Left colon (tissue), 2 donors: ENCODE data around the gene PHF21A. TPM values are rescaled to one million over a fixed set of nuclear protein-coding genes. Genes with fewer than 3 reads are reported as not detected.
"Not testable (repeated sequence)": the region's sequence is repeated elsewhere in the genome, so short reads cannot be mapped to it uniquely, and the experiment has no call there.

Experiments used
- ATAC-seq: fragments of 200-7000 bp; cut with Tn5 transposase; one replicate; pipeline ENCODE4 v1.9.1; 2020; ENCODE audit warnings: mild to moderate bottlenecking, moderate library complexity
- DNase-seq, 2 donors: peaks; one replicate each; pipeline ENCODE4 v3.0.0-alpha.2; 2020
- intact Hi-C, 2 donors: fragments of 100-400 bp; cut with DNase I in 1 of 2; cut with micrococcal nuclease in 1 of 2; formaldehyde crosslinking; loops; one replicate each; pipeline versions ENCODE4 v1.11.2 to v1.14.0; 2022; cut with DNase I, micrococcal nuclease
- total RNA-seq, 2 donors: library from RNA; stranded (reverse); fragmentation: NEBNext Ultra II Directional; extraction: Animal tissue kit (Norgen Biotek cat#: 25700); gene quantifications; one replicate each; pipeline ENCODE4 v1.2.1, GENCODE V29; 2021
- donor health status: DM: no; HTN: no; CAD: no.
- donor health status: DM: yes; HTN: yes; CAD: no.

PHF21A gene
- total RNA-seq, 2 donors from 2014 or later, result 19.9 to 24.5 TPM

GRCh38 chr11:45902452-45903380, 218.5 kb downstream of the PHF21A start:
- ATAC-seq, result no peak
- no peak for DNase-seq
- intact Hi-C loops, result no loop called here

DNA sequence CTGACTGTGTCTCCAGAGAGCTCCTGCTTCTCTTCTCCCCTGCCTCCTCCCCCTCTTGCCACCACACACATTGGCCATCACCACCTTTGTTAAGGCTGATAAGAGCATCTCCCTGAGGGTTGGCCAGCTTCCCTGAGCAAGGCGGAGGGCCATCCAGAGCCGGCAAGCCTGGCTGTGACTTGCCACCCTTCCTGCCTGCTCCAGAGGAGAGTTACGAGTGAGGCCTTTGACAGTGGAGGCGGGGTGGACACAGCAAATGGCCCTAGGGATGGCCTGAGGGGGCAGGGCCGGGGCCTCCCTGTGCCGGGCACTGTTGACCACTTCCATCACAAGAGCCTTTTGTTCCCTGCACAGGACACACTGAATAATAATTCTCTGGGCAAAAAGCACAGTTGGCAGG, 219.6 kb downstream of the PHF21A start:
- DNase-seq (no peak), ATAC-seq (no peak)
- intact Hi-C loops, result no loop called here

DNA sequence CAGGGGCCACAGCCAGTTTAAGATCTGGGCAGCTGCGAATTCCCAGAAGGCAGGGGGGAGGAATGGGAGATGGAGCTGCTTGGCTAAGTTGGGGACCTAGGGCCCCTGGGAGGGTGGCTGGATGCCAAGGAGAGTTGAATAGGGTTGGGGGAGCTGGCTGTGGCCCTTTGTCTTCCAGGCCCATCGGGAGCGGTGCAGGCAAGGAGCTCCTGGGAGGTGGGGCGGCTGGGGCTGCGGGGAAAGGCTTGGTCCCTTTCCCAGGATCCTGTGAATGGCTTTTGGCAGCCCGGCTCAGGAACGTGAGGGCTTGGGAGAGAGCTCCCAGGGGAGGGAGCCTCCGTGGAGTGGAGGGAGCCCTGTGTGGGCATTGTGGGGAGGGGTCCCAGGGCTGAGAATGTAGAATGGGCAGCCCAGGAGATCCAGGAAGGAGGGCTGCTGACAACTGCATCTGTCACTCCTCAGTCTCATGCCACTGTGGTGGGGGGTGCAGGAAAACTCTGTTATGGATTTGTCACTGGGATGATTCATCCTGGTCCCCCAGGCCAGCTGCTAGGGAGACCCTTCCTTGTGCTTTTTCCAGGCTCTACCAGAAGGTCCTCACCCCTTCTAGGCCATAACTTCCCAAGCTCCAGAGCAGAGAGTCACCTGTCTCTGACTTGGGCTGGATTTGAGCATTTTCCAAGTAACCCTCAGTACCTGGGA, 220.2 kb downstream of the PHF21A start:
- DNase-seq (no peak), ATAC-seq (no peak)

GRCh38 chr11:45900175-45900800, 221.0 kb downstream of the PHF21A start:
- peak; percentile 3 for ATAC-seq
- intact Hi-C loops, DNase-seq: not testable (repeated sequence)

More for the DNA sequence above, 220.2 kb downstream of the PHF21A start:
- intact Hi-C loops, result no loop called here

DNA sequence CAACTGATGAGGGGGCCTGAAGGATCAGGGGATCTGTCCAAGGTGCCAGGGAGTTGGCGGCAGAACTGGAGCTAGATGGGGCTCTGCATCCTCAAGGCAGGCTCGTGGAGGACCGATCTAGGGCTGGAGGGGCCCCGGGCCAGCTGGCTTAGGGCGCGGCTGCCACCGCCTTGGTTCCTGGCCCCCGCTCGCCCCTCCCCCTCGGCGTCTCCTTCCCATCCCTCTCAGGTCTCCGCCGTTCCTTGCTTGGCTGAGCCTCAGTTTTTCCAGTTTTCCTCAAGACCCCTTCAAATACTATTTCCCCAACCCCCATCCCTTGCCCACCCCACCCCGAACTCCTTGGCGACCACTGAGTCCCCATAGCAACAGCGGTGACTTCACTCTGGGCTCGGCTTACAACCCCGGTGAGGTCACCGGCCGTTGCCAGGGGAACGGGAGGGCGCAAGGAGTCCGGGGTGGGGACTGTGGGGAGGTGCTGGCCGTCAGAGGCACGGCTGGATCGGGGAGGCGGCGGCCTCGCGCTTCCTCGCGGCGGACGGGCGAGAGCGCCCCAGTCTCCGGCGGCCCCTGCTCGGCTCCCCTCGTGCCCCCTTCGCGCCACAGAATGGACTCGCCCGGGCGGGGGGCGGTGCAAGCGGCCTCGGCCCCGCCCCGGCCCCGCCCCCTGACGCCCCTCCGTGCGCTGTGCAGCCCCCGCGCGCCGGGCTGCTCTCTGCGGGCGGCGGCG, 221.6 kb downstream of the PHF21A start:
- peak; percentile 75 for DNase-seq
- peak; percentile 70 for ATAC-seq
- intact Hi-C loops, result no loop called here

DNA sequence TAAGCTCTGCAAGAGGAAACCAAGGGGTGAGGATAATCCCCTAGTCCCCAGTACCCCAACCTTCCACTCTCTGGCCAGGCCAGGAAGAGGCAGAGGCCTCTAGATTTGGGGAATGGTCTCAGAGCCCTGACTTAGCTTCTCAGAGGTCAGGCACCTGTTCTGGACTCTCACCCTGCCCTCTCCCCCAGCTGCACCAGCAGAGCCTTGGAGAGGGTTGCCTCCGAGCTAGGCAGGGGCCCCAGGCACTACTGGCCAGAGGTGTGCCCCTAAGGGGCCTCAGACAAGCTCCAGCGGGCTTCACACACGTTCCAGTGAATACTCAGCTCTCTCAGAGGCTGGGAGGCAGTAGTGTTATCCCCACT, 222.2 kb downstream of the PHF21A start:
- intact Hi-C loops, result no loop called here
- DNase-seq, result no peak
- ATAC-seq, result no peak

GRCh38 chr11:45897556-45897955, 223.7 kb downstream of the PHF21A start:
- no peak for DNase-seq
- intact Hi-C loops, result no loop called here
- no peak for ATAC-seq

DNA sequence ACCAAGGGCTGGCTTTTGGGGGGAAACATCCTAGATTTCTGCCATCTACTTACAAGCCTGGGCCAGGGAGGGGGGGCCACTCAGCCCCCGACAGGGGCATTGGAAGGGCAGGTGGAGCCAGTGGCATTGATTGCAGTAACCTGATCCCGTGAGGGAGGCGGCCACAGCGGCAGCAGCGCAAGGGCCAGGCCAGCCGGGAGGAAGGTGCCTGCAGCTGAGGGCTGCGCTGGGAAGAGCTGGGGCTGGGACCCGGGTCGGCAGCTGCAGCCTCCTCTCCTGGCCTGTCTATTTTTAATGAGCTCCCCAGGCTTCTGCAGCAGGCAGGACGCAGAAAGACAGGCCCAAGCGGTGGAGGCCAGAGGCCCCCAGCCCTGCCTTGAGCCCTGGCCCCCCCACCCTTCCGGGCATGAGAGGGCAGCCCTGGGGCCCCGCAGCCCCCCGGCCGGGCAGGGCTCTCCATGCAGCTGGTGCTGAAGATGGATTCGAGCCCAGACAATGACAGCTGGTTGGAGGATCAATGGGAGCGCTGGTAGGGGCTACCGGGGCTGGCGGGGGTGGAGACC, 224.8 kb downstream of the PHF21A start:
- no peak for ATAC-seq
- DNase-seq, result no peak
- intact Hi-C loops, result no loop called here

DNA sequence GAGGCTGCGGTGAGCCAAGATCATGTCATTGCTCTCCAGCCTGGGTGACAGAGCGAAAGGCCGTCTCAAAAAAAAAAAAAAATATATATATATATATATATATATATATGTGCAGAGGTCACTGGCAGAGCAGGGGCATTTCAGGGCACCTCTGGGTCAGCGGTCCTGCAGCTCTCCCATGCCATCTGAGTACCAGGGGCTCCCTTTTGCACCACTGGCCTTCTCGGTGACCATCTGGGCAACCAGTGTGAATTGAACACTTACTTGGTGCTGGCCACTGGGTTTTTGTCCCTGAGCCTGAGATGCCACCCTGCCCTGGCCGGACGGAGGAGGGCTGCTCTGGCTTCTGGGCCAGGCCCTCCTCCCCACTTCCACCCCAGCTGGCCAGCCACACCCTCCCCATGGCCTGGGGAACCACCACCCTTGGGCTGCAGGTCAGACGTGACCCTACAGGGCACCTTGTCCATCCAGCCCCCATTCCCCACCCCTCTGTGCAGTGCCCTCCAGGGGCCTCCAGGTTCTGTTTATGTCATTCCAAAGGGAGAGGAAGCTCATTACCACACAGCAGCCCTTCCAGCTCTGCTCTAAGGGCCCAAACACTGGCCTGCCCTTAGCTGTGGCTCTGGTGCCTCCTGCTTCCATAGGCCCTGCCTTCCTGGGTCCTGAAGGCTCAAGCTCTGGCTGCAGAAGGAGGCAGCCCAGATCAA, 225.5 kb downstream of the PHF21A start:
- DNase-seq (no peak), ATAC-seq (no peak)
- intact Hi-C loops, result no loop called here

DNA sequence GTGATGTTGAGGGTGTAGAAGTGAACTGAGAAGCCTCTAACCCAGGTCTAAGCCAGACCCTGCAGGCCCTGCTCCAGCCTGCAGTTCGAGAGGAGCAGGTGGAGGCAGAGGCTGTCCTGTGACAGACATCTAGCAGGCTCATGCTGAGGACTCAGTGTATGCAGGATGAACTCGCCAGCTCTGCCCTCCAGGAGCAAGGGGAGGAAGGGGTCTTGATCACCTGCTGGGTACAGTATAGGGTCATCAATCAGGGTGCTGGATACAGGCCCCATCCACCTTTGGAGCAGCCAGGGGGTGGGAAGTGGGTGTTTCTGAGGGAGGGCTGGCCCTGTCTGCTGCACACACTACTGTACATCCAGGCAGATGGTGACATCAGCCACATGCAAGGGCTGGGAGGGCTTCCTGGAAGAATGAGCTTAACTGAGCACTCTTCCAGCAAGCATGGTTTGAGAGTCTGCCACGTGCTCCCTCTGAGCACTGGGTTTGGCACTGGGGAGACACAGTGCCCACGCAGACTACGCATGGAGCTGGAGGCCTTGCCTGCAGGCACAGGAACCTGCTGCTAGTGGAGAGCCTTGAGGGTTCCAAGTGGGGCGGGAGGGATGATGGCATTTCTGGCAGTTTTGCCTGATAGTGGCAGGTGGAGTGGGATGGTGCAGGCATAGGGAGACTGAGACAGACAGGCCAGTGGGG, 226.6 kb downstream of the PHF21A start:
- DNase-seq (no peak), ATAC-seq (no peak)
- intact Hi-C loops, result no loop called here

DNA sequence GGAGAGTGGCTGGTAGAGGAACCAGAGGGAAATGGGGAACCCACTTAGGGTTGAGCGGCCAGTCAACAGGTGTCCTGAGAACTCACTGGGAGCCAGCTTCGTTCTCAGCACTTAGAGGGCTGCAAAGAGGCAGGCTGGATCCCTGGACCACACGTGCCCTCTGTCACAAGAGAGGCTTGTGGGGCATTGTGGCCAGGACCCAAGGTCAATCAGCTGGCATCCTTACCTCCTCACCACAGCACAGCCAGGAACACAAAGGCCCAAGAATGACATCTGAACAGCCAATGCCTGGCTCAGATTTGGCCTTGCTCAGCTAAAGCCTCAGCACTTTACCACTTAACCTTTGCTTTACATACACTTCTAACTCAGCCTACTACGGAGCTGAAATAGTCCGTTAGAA, 228.4 kb downstream of the PHF21A start:
- intact Hi-C loops, result no loop called here
- no peak for ATAC-seq
- no peak for DNase-seq

DNA sequence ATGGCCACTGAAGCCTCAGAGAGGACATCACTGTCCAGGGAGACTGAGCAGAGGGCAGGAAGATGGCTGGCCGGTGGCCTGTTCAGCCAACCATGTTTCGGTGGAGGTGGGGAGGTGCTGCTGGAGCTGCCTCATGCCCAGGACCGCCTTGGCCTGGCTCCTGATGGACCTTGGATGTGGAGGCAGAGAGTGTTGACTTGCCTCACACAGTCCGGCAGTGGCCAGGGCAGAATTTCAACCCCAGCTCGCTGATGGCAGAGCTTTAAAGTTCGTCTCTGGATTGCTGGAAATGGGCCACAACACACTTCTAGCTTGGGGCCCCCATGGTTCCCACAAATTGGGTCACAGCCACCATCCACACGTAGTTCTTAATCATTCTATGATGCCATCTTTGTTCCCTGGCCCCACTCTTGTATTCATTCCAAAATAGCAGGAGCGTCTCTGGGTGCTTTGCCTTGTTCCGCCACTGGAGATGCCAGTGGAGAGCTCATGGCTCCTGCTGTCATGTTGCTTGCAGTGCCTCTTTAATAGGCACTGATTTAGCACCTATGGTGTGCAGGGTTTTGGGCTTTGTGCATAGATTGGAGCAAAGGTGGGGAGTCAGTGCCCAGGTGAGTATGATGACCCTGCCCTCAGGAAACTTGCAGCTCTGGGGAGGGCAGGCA, 230.2 kb downstream of the PHF21A start:
- intact Hi-C loops, result no loop called here
- ATAC-seq (no peak), DNase-seq (no peak)

DNA sequence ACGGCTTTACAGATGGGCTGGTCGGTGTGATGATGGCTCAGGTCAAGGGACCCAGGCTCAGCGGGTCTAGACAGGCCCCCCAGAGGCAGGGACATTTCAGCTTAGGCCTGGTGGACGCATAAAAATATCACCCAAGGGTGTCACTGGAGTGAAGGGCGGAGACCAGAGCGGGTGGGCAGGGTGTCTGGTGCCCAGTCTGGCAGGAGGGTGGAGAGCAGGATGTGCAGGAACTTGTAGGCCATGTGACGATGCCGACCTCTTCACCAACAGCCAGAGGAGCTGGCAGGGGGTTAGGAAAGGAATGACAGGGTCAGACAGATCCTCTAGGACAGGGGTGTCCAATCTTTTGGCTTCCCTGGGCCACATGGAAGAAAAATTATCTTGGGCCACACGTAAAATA, 231.3 kb downstream of the PHF21A start:
- ATAC-seq, result no peak
- no peak for DNase-seq
- intact Hi-C loops, result no loop called here

DNA sequence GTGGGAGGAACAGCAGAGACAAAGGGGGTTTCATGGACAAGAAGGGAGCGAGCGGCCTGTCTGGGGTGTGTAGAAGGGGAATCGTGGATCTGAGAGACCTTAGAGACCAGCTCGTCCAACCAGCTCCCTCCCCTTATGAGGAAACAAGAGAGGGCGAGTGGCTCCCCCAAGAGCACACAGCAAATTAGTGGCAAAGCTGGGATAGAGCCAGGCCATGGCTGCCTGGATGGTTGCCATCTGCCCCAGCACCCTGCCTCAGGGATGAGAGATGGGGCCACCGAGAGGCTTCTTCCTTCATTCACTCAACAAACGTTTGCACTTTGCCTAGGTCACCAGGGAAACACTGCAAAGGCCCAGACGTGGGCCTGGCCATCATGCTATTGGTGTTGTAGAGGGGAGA, 231.7 kb downstream of the PHF21A start:
- DNase-seq, result no peak
- intact Hi-C loops, result no loop called here
- ATAC-seq, result no peak

DNA sequence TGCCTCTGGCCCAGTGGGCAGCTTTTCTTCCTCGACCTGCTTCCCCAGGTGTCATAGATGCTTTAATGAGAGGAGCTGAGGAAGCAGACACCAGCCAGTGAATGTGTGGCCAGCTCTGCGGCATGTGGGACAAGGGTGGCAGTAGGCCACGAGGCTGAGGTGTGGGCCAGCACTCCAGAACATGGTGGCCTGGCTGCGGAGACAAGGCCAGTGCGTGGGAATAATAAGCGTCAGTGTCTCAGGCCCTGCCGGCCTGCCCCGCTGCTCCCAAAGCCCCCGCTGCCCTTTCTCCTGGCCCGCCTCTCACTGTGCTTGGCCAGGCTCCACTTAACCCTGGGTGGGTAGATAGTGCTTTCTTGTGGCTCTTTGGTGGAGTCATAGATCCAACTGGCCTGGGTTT, 233.7 kb downstream of the PHF21A start:
- intact Hi-C loops, result no loop called here
- ATAC-seq (no peak), DNase-seq (no peak)

- ATAC-seq, result no peak
- intact Hi-C loops, result no loop called here
Measured at GRCh38 chr11:45886816-45887520, 234.3 kb downstream of the PHF21A start.

More at GRCh38 chr11:45886816-45887520, 234.3 kb downstream of the PHF21A start:
- DNase-seq, result no peak
